Inflammatory macrophage treated with lipopolysaccharide for 4 hours (primary cell): ENCODE data around the gene GNG2.
A peak's percentile ranks its signal among the peaks of the same experiment; 100 is the strongest.

Experiments used
- DNase-seq: peaks from one replicate; pipeline ENCODE4 v3.0.0-alpha.2; 2020

Gene GNG2

DNA sequence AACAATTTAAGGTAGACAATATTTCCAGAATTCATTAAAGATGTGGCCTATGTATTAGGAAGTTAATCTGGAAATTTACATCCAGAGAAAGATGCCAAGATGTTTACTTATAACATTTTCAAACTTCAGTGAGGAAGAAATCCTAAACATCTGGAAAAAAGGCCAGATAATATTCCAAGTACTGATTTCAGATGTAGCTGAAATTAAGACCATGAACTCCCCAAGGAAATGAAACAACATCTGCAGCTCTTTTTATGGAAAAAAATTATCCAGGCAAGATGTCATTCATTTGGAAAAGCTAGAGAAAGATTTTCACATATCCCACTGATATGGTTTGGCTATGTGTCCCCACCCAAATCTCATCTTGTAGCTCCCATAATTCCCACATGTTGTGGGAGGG is 35.0 kb downstream of the GNG2 start:
- no peak for DNase-seq

GRCh38 chr14:51897791-51898355 is 37.5 kb downstream of the GNG2 start:
- no peak for DNase-seq

- DNase-seq = no peak
These were observed 41.1 kb downstream of the GNG2 start for GRCh38 chr14:51901475-51902024.

GRCh38 chr14:51905656-51906121 is 45.3 kb downstream of the GNG2 start:
- DNase-seq = peak; percentile 92

DNA sequence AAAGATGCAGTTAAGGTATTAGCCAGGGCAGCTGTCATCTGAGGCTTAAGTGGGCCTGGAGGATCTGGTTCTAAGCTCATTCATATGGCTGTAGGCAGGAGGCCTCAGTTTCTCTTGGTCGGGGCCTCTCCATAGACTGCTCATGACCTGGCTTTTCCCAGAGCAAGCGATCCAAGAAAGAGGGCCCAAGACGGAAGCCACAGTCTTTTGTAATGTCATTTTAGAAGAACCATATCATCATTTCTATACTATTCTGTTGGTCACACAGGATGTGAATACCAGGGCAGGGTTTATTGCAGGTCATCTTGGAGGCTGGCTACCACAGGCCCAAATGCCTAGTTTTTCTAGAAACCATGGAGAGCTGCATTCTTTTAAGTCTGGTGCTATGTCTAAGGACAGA is 47.7 kb downstream of the GNG2 start:
- DNase-seq = peak; percentile 22

- no peak for DNase-seq
These were observed 51.8 kb downstream of the GNG2 start for GRCh38 chr14:51912112-51912786.

- DNase-seq = no peak
These were observed 53.9 kb downstream of the GNG2 start for GRCh38 chr14:51914310-51914709.

DNA sequence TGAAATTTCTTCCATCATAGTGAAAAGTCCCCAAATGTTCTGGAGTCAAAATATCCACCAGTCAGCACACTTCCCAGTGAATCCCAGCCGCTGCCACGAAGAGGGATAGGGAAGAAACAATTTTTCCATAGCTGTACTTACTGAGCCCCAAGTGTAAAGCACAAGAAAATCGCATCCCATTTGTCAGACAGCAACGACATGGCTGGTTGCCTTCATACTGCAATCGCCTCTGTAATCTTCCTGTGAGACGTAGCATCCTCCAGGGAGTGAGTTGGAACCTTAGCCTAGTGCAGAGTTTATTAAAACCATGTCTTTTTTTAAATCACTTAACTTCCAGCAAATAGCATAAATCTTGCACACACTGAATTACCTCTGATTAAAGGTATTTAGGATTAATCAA is 56.8 kb downstream of the GNG2 start:
- DNase-seq = no peak

DNA sequence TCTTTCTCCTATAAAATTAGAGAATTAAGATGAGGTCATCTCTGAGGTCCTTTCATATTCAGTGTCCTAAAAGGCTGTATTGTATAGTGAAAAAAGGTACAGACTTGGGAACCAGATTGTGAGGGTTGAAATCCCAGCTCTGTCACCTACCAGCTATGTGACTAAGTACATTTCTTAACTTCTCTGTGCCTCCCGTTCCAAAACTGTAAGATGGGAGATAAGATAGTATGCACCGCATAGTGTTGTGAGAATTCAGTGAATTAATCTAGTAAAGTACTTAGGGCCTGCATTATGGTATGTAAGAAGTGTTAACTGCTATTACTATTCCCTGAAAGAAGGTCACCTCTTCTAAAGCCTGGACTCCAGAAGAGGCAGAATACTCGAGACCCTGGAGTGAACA is 60.6 kb downstream of the GNG2 start:
- no peak for DNase-seq

- DNase-seq = no peak
These were observed 62.2 kb downstream of the GNG2 start for GRCh38 chr14:51922624-51923023.

GRCh38 chr14:51924600-51924999 is 64.2 kb downstream of the GNG2 start:
- no peak for DNase-seq

- no peak for DNase-seq
These were observed 65.6 kb downstream of the GNG2 start for GRCh38 chr14:51925980-51926379.

- no peak for DNase-seq
These were observed 66.0 kb downstream of the GNG2 start for GRCh38 chr14:51926449-51926848.

- no peak for DNase-seq
These were observed 68.2 kb downstream of the GNG2 start for GRCh38 chr14:51928568-51928967.

GRCh38 chr14:51929166-51929565 is 68.8 kb downstream of the GNG2 start:
- DNase-seq = no peak

DNA sequence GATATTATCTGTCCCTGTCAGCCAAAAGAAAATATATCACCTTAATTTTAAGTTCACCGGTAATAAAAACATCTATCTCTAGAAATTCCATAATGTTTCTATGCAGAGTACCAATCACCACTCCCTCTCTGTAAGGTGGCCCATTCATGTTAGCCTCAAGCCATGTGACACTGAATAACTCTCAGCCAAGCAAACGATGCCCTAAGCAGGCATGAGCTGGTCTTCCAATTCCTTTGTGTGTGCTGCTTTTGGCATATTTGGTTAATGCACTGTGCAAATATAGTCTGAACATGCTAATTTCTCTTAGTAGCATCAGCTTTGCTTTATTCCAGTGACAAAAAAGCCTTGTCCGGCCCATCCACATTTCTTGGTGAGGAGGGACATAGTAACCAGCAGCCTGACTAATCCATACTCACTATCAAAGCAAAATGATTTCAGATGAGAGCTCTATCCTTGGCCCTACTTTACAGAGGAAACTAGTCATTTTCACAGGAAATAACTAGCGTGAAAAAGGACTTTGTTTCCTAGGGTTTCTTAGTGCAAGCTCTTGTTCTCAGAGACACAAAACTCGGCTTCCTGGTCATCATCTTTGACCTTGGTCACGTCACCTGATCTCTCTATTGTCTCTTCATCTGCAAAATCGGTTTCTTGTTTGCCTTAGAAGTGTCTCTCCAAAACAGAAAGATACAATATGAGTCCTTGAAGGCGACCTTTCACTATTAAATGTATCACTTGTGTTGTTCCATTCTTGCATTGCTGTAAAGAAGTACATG is 69.7 kb downstream of the GNG2 start:
- no peak for DNase-seq

GRCh38 chr14:51931308-51931707 is 70.9 kb downstream of the GNG2 start:
- no peak for DNase-seq

GRCh38 chr14:51933191-51933590 is 72.8 kb downstream of the GNG2 start:
- DNase-seq = no peak

GRCh38 chr14:51938137-51938536 is 77.7 kb downstream of the GNG2 start:
- DNase-seq = no peak

- DNase-seq = no peak
These were observed 78.4 kb downstream of the GNG2 start for GRCh38 chr14:51938821-51939220.

- DNase-seq = no peak
These were observed 78.8 kb downstream of the GNG2 start for GRCh38 chr14:51939226-51939625.

DNA sequence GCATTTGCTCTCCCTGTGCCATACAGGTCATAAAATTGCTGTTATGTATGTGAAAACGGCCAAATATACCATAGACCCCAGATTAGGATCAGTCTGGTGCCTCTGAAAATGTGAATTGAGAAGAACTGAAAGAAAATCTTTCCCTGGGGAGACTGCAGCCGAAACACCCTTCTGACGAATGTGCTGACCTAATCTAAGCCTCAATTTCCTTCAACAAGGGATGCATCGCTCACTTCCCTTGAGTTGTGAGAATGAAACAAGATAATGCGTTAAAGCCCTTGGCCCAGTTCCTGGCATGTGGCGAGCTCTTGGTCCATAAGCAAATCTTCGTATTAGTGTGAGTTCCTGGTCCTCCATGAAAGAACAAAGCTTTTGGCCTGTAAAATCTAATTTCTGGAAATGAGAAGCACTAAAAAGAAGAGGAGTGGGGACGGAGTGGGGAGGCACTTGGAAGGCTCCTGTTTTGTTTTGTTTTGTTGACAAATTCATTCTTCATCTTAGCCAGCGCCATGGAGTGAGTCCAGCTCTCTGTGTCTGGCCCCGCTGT is 79.4 kb downstream of the GNG2 start:
- peak; percentile 10 for DNase-seq

DNA sequence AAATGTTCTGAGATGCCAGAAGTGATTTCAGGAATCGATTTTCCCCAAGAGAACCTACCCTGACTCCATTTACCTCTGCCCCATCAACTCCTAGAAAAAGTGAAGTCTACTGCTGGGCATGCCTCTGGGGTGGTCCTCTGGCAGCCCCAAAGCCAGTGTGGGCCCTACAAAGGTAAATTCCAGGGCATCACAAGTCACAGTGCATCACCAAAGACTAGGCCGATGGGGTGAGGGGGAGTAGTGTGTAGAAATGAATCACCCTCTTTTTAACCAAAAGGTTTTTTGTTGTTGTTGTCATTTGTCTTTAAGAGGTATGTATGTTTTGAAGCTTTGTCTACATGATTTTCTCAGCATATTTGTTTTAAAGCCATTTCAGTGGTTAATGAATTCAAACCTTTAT is 82.6 kb downstream of the GNG2 start:
- DNase-seq = no peak

- no peak for DNase-seq
These were observed 89.6 kb downstream of the GNG2 start for GRCh38 chr14:51950007-51950406.
